ENCODE data around the gene TMEM63B.
"Not testable (repeated sequence)": the region's sequence is repeated elsewhere in the genome, so short reads cannot be mapped to it uniquely, and the experiment has no call there.

TMEM63B gene

GRCh38 chr6:44188819-44189218, 61.5 kb downstream of the TMEM63B start:
- H3K4me3 ChIP-seq (ENCODE audit: low read depth, low read length), result no peak overlapping the region
- no peak for TF ChIP-seq CTCF (IDR thresholded peaks at IDR 0.05; ENCODE audit: borderline replicate concordance, insufficient read depth, low read depth, low read length)

GRCh38 chr6:44189257-44189656, 61.9 kb downstream of the TMEM63B start:
- no peak overlapping the region for H3K4me3 ChIP-seq (ENCODE audit: low read depth, low read length)
- TF ChIP-seq CTCF (IDR thresholded peaks at IDR 0.05; ENCODE audit: borderline replicate concordance, insufficient read depth, low read depth, low read length), result no peak

- no peak for TF ChIP-seq CTCF (IDR thresholded peaks at IDR 0.05; ENCODE audit: borderline replicate concordance, insufficient read depth, low read depth, low read length)
- H3K4me3 ChIP-seq (ENCODE audit: low read depth, low read length), result no peak overlapping the region
Measured at GRCh38 chr6:44190715-44191114, 63.4 kb downstream of the TMEM63B start.

GRCh38 chr6:44192428-44193041, 65.2 kb downstream of the TMEM63B start:
- no peak overlapping the region for H3K4me3 ChIP-seq (ENCODE audit: low read depth, low read length)

GRCh38 chr6:44193307-44193910, 66.1 kb downstream of the TMEM63B start:
- no peak for TF ChIP-seq CTCF (IDR thresholded peaks at IDR 0.05; ENCODE audit: borderline replicate concordance, insufficient read depth, low read depth, low read length)
- H3K4me3 ChIP-seq (ENCODE audit: low read depth, low read length), result no peak overlapping the region

More at GRCh38 chr6:44192428-44193041, 65.2 kb downstream of the TMEM63B start:
- TF ChIP-seq CTCF (IDR thresholded peaks at IDR 0.05; ENCODE audit: borderline replicate concordance, insufficient read depth, low read depth, low read length), result no peak

GRCh38 chr6:44194326-44194725, 67.0 kb downstream of the TMEM63B start:
- TF ChIP-seq CTCF (IDR thresholded peaks at IDR 0.05; ENCODE audit: borderline replicate concordance, insufficient read depth, low read depth, low read length), result no peak
- no peak overlapping the region for H3K4me3 ChIP-seq (ENCODE audit: low read depth, low read length)

- not testable (repeated sequence) for H3K4me3 ChIP-seq (ENCODE audit: low read depth, low read length)
Measured at GRCh38 chr6:44196351-44196750, 69.0 kb downstream of the TMEM63B start.
